ENCODE data around the gene PDZD8. TPM values are rescaled to one million over a fixed set of nuclear protein-coding genes. Genes with fewer than 3 reads are reported as not detected.
"Not testable (repeated sequence)": the region's sequence is repeated elsewhere in the genome, so short reads cannot be mapped to it uniquely, and the experiment has no call there.

Gene PDZD8
- total RNA-seq, 4 donors from 2014 or later: 15.9 to 25.0 (median 18.1) TPM

- H3K4me1 ChIP-seq: no peaks in the 10 kb centered on the region
- in situ Hi-C loops (cut with MboI; ENCODE audit: low sequenced_read_pairs in 4 of 4): no loop called here
- H3K27me3 ChIP-seq: peaks cover 21 to 26% (median 24%) of the 10 kb centered on the region in 3 donors
- DNase-seq (no peak), ATAC-seq (no peak)
- no peak overlapping the region for H3K4me3 ChIP-seq
- no peaks in the 10 kb centered on the region for H3K36me3 ChIP-seq
- H3K9me3 ChIP-seq: no peaks in the 10 kb centered on the region
- TF ChIP-seq CTCF (IDR thresholded peaks at IDR 0.05 in 4 of 5, conservative IDR thresholded peaks at IDR 0.05 in 1 of 5): no peak
- TF ChIP-seq POLR2A (IDR thresholded peaks at IDR 0.05): no peak
- intact Hi-C loops (cut with DNase I; ENCODE audit: low total_unique reads): no loop called here
- H3K27ac ChIP-seq: no peak overlapping the region
These were observed 136.2 kb downstream of the PDZD8 start for GRCh38 chr10:117239051-117239450.

DNA sequence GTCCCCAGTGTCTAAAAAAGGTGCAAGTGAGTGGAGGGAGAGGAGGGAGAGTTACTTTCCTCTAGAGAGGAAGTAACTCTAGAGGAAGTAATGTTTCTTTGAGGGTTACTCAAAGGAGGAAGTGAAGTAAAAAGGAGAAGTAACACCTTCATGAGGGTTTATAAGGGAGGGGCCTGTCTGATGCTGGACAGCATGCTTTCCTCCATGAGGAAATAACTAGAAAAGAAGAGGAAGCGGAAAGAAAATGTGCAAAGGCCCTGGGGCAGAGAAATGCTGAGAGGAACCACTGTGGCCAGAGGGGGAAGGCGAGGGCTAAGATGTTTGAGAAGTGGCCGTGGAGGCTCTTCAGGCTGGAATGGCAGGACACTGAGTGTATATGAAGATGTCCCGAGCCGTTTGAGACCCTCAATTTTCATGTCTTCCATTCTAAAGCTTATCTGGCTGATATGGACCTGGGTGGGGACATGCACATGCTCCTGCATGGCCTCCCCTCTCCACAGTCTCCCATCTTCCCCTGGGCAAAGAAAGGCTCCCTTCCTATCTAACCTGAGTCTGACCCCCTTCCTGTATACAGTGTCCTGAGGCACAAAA is 137.7 kb downstream of the PDZD8 start:
- TF ChIP-seq CTCF (IDR thresholded peaks at IDR 0.05 in 4 of 5, conservative IDR thresholded peaks at IDR 0.05 in 1 of 5): no peak
- no peak for TF ChIP-seq POLR2A (IDR thresholded peaks at IDR 0.05)
- intact Hi-C loops (cut with DNase I; ENCODE audit: low total_unique reads): no loop called here
- no peak overlapping the region for H3K27ac ChIP-seq
- in situ Hi-C loops (cut with MboI; ENCODE audit: low sequenced_read_pairs in 4 of 4): no loop called here
- ATAC-seq (no peak), DNase-seq (no peak)
- peaks cover 12 to 23% (median 19%) of the 10 kb centered on the region in 3 donors for H3K27me3 ChIP-seq
- H3K9me3 ChIP-seq: no peaks in the 10 kb centered on the region
- no peaks in the 10 kb centered on the region for H3K36me3 ChIP-seq
- no peaks in the 10 kb centered on the region for H3K4me1 ChIP-seq
- H3K4me3 ChIP-seq: no peak overlapping the region

DNA sequence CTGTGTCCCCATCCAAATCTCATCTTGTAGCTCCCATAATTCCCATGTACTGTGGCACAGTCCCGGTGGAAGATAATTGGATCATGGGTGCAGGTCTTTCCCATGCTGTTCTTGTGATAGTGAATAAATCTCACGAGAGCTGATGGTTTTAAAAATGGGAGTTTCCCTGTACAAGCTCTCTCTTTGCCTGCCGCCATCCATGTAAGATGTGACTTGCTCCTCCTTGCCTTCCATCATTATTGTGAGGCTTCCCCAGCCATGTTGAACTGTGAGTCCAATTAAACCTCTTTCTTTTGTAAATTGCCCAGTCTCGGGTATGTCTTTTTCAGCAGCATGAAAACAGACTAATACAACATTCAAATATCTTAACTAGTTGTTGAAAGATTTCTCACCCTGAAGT is 145.1 kb downstream of the PDZD8 start:
- H3K27ac ChIP-seq; intact Hi-C loops (cut with DNase I; ENCODE audit: low total_unique reads); in situ Hi-C loops (cut with MboI; ENCODE audit: low sequenced_read_pairs in 4 of 4); H3K4me3 ChIP-seq; H3K27me3 ChIP-seq; H3K9me3 ChIP-seq; H3K4me1 ChIP-seq; ATAC-seq; DNase-seq; H3K36me3 ChIP-seq: not testable (repeated sequence)

GRCh38 chr10:117228210-117228609 is 147.0 kb downstream of the PDZD8 start:
- no peak overlapping the region for H3K27ac ChIP-seq
- no peak for DNase-seq
- no peaks in the 10 kb centered on the region for H3K9me3 ChIP-seq
- intact Hi-C loops (cut with DNase I; ENCODE audit: low total_unique reads) (no loop called here), in situ Hi-C loops (cut with MboI; ENCODE audit: low sequenced_read_pairs in 4 of 4) (no loop called here)
- no peaks in the 10 kb centered on the region for H3K36me3 ChIP-seq
- no peak overlapping the region for H3K4me3 ChIP-seq
- ATAC-seq: no peak
- no peaks in the 10 kb centered on the region for H3K4me1 ChIP-seq
- TF ChIP-seq CTCF (IDR thresholded peaks at IDR 0.05 in 4 of 5, conservative IDR thresholded peaks at IDR 0.05 in 1 of 5) (no peak), POLR2A (IDR thresholded peaks at IDR 0.05) (no peak)
- peaks cover 3 to 7% (median 5%) of the 10 kb centered on the region in 3 donors for H3K27me3 ChIP-seq

Other genes with a start within 250 kb of the PDZD8 start
- not detected for gene VAX1, start 237.2 kb downstream of the PDZD8 start, total RNA-seq
- gene KCNK18, start 178.0 kb downstream of the PDZD8 start, total RNA-seq: not detected
- under 1 TPM; 0.04 to 0.39 (median 0.13) TPM for gene SLC18A2, start 134.3 kb downstream of the PDZD8 start, total RNA-seq
- gene EMX2, start 167.3 kb upstream of the PDZD8 start, total RNA-seq: 1 to 10 TPM in 2 of 4 donors, under 1 TPM in 2; 0.46 to 1.5 (median 0.82) TPM